ENCODE data around the gene COL23A1.

COL23A1 gene

DNA sequence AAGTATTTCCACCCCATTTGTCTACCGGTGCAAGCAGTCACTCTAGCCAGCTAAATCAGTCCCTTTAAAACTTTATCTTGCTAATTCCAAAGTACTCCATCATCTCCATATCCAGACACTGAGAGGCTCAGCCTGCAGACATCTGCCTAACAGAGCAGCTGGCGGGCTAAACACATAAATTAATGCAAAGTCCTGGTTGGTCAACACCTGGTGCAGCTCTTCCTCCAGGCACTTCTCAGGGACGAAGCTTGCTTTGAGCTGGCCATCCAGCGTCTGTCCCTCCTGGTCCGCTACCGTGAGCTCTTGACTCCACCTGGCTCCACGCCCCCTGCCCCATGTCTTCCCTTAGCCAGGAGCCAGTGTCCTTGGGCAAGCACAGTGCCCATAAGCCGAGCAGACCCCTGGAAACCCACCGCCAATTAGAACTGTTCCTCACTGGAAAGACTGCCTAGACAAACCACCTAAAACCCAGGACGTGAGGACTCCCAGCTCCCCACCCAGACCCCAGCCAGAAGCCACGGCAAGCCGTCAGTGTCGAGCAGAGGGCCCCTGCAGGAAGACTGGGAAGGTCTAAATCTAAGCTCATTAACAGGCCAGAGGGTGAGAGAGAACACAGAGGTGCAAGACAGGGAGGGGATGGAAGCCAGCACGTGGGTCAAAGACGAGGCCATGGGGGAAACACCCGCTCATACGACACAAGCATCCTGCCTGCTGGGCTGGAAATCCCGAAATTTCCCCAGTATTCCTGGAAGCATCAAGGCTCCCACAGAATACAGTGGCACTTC lies 120.0 kb downstream of the COL23A1 start:
- DNase-seq, result no peak

DNA sequence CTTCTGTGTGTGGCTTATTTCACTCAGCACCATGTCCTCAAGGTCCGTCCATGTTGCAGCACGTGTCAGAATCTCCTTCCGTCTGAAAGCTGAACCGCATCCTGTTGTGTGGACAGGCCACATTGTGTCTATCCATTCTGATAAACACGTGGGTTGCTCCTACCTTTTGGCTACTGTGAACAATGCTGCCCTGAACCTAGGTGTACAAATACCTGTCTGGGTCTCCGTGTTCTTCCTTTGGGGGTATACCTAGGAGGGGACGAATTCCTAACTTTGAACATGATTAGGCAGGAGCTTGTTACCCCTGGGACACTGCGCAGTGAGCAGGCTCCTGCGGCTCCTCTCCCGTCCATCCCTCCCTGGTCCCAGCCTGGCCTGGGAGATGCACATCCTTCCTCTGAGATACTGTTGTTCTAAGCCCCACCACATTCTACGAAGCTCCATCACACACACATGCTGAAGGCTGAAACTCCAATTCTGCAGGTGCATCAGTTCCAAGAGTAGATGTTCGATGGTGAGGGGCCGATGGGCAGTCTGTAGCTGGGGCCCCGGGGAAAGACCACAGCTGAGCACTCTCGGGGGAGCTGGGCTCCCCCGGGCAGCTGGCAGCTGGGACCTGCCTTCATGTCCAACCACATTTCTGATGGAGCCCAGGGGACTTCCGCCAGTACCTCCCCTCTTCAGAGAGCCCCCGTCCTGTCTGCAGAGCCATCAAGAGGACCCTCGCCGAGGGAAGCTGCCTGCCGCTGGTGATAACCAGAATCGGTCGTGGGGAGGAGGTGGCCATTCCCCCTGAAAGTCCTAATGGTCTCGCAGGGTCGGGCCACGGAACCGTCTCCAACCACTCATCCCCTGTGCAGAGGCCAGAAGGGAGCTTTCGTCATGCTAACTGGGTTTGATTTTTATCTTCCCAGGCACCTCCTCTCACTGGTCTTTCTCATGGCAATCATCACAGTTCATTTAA lies 120.9 kb downstream of the COL23A1 start:
- DNase-seq, result no peak

DNA sequence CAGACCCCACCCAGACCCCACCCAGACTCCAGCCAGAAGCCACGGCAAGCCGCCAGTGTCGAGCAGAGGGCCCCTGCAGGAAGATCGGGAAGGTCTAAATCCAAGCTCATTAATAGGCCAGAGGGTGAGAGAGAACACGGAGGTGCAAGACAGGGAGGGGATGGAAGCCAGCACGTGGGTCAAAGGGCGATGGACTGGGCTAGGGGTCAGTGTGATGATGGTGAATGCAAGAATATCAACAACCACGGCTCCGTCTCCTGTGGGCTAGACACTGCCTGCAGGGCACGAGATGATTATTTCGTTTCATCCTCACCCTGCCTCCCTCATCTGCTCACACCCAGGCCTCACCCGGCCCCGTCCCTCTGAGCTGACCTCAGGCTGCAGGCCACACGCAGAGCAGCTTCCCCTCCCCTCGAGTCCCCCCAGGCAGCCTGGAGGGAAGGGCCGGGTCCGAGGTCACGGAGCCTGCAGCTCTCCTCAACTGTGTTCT lies 122.0 kb downstream of the COL23A1 start:
- DNase-seq, result no peak

DNA sequence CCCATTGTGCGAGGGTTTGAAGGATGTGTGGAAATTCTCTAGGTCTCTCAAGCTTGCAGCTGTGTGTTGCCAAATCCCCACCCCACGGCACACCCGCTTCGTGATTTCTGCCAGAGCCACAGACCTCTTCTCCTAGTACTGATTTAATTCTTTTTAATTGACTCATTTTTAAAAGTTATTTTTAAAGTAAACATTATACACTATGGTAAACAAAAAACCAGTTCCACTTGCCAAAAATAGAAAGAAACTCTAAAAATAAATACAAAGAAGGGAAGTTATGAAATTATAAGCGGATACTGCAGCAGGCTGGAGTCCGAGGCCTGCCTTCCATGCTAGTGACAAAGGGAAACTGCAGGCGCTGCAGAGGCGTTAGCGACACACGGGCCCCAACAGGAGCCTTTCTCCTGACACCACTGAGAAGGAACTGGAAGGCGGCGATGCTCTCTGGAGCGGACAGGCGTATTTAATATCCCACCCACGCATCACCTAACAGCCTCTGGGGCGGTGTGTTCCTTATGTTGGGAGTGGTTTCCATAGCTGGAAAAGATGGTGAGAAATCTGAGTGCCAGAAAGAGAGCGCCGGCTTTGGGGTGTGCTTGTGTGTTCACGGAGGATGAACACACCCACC lies 122.5 kb downstream of the COL23A1 start:
- no peak for DNase-seq

DNA sequence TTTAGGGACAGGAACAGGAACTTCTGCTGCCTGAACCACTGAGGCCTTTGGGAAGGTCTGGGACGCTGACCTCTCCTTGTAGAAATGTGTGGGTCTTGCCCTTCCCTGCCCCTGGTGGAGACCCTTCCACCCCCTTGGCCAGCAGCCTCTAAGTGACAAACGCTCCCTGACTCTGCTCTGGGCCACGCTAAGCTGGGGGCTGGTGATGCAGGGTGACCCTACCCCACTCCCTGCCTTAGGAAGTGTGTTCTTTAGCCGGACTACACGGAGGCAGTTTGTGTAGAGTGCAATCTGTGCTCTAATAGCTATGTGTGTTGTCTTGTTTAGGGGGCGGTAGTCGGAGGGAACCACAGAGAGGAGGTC lies 123.0 kb downstream of the COL23A1 start:
- no peak for DNase-seq

DNA sequence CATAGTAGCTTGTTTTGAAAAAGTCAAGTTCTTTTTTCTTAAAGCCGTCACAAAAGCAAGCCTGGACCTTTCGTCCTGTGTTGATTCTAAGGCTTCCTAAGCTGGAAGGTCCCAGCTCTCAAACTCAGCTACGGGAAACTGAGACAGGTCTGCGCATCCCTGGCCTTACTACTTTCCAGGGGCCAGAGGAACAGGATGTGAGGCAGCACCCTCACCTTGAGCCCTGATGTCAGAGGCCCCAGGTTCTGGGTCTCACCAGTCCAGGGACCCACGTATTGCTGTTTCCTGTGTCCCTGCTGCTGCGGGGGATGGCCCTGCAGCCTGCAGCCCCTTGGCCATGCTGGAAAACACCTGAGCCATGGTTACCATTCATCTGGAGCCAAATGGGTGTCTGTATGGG lies 123.9 kb downstream of the COL23A1 start:
- DNase-seq, result no peak

DNA sequence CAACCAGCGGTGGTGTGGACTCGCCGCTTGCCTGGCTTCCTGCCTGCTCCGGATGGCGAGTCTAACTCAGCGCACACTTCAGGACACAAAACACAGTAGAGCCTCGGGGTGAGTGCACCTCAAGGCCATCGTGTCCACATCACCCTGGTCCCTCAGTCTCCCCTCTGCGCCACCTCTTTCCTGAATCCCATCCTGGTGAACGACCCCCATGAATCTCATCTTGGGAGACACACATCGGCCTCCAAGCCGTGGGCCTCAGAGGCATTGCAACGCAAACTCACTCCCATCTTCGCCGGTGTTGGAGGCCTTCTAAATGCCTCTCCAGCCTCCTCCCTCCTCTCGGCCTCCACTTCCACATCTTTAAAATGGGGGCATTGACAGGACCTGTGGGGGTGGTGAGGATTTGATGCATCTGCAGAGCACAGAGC lies 124.3 kb downstream of the COL23A1 start:
- DNase-seq, result no peak

DNA sequence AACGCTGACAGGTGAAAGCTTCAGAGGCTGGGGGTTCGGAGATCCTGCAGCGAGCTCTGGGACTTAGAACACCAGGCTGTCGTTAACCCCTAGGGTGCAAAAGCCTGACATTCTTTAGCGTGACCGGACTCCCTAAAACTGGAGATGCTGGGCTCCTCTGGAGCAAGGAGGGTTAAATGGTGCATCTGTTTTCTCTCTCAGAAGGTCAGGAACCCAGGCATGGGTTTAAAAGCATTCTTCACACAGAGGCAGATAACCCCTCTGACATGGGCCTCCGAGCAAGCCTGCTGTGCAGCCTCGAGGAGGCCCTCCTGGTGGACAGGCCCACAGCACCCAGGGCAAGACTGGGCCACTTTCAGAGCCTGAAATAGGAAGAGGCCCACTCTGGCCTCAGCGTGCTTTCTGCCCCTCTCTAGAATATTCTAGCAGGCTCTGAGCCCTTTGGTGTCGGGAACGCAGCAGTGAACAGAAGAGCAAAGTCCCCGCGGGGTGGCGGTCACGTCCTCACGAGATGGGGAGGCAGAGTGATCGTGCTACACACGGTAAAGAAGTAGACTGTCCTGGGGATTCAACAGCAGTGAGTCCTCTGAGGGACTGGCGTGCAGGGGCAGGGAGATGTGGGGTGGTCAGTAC lies 124.8 kb downstream of the COL23A1 start:
- DNase-seq, result no peak

DNA sequence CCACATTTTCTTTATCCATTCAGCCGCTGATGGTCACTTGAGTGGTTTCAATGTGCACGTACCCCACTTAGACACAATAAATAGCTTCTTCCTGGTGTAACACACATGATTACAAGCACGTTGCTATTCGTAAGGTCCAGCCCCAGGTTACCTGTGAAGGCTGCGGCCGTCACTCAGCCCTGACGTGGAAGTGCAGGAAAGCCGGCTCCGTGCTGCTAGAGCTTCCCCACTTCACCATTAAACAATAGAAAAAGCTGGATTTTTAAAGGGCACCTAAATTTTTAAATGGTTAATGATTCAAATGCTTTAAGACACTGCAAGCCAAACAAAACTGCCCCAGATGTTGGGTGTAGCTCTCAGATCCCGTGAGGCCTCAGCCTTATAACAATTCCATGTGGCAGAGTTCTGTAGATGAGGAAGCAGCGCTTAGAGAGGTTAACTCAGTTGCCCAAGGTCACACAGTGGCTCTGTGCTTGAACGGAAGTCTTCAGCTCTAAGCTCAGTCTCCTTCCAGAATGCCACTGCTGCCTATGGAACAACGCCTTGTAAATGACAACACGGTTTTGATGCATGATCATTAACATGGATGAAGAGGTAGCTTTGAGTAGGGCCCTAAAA lies 125.7 kb downstream of the COL23A1 start:
- DNase-seq, result no peak

DNA sequence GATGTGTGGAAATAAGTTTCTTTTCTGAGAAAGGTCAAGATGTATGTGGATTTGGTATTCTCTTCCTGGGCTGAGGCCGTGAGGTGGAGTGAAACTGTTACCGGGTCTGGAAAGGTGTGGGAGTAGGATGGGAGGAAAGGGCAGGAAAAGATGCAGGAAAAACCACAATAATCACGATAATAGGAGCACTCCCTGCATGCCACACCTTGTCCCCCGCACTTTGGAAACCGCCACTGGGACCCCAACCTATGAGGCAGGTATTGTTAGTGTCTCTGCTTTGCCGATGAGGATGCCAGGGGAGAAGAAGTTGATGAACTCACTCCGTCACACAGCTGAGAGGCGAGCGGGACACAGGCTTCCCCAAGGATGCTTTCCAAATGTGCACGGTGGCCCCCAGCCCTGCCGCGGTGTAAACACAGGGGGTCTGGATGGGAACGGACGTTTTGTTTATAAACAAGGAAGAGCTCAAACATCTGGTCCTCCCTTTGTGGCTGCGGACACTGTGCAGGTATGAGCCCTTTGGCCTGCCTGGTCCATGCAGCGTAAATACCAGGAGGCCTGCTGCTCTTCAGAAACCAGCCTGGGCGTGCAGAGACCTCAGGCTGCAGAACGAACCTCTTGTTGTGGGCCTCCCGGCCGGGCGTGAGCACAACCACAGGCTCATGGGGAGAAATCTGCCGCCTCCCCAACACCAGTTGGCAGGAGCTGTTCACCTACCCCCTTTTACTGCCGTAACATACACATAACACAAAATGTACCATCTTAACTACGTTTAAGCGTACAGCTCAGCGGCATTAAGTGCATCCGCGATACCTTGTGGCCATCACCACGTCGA lies 126.7 kb downstream of the COL23A1 start:
- no peak for DNase-seq

DNA sequence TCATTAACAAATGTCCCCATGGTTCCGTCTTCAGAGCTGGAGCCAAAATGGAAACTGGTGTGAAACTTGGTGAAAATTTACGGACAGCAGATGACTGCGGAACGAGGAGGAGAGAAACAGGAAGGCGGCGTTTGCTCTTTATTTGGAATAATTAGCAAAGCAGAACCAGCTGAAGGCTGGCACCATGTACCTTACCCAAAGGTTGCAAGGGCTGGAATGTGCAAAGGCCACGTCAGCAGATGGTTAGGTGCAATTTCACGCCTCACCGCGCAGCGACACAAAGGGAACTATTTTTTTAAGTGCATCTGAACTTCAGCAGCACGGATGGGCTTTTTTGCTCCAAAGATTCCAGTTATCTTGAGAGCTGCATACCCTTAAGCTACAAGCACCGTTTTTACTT lies 127.4 kb downstream of the COL23A1 start:
- no peak for DNase-seq

DNA sequence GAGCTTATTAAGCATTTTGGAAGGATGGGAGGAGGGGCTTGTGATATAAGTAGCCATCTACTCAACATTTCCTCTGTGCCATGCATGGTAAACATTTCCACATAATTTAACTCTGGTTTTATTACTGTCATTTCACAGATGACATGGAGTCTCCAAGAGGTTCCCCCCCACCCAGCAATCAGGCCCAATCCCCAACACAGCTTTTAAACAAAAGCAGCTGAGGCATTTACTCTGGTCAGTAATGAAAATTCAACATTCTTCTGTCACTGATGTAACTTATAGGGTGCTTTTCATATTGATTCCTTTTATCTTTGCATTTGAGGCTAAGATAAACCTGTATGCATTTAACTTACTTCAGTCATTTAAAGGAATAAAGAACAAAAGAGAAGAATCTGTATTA lies 128.1 kb downstream of the COL23A1 start:
- no peak for DNase-seq

DNA sequence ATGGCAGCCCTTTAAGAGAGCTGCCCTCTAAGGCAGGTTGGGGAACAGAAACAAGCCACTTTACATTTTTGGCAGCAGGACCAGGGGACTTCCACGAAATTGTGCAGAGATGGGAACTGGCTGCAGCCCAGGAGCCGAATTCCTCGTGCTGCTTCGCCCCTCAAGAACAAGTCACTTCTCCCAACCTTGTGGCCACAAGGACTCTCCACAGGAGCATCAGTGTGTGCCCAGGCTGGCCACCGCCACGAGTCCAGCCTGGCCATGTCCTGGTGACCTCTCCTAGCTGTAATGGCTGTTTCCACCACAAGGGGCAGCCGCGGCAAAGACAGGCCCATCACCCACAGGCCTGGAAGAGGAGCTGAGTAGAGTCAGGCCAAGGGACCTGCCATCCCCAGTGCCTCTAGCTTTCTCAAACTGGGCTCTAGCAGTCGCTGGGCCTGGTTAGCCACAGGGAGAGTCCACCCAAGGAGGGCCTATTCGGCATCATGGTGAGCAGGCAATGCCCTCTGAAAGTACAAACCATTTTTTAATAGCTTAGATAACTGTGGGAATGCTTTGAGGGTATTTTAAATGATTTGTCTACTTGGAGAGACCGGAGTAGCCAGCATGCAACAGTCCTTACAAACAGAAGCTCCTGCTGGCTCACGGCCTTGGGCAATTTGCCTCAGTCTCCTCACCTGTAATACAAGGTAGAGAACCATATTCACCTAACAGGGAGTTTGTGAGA lies 129.0 kb downstream of the COL23A1 start:
- peak; percentile 6 for DNase-seq

DNA sequence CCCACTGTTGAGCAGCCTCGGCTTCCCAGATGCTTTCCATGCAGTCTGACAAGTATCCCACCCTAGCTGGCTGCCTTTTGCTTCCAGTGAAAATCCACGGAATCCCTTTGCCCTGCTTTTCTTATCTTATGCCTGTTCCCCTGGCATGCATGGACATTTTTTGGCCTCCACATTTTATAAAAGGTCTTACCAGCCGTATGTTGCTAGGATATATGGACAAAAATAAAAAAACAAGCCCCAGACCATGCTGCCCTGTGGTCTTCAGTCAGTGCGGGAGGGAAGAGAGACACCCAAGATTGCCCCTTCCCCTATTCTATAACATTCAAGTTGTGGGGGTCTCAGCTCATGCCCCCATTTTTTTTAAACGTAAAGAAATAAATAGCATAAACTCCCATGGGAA lies 129.6 kb downstream of the COL23A1 start:
- DNase-seq, result no peak

DNA sequence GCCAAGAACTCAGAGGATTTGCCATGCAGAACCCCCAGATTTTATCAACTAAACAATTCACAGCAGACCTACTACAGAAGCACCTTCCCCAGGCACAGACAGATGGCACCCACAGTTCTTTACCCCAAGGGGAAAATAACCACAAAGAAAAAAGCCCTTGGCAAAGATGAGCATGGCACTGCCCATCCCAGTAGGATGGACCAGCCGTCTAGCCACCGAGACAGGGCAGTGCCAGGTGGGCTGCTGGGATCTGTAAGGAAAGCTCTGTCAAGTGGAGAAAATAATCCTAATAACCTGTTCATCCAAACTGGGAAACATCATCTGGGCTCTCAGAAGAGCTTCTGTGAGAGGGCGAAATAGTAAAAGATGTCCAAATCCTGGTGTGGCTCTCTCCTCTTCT lies 130.0 kb downstream of the COL23A1 start:
- no peak for DNase-seq

DNA sequence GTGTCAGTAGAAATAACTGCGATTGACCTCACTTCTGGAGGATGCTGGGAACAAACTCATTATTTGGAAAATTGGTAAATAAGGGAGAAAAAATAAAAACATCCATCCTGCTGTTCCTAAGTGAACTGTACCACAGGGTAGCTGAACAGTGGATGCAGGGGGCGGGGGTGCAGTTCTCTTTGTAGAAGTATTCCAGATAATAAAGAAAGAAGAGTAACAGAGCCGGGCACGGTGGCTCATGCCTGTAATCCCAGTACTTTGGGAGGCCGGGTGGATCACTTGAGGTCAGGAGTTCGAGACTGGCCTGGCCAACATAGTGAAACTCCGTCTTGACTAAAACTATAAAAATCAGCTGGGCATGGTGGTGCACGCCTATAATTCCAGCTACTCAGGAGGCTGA lies 132.1 kb downstream of the COL23A1 start:
- DNase-seq, result no peak

DNA sequence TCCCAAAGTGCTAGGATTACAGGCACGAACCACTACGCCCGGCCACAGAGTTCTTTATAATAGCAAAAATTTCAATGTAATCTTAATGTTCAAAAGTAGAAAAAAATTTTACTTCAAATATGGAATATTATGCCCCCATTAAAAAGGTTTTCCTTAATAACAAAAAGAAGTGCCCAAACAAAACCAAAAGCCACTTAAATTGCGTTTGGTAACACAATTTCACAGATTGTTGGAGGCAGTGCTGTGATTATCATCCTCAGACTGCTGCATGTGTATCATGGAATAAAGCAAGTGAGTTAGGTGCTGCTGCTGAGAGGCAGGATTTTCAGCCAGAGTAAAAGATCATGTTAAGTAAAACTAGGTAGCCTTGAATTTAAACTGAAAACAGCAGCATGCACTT lies 132.7 kb downstream of the COL23A1 start:
- no peak for DNase-seq

DNA sequence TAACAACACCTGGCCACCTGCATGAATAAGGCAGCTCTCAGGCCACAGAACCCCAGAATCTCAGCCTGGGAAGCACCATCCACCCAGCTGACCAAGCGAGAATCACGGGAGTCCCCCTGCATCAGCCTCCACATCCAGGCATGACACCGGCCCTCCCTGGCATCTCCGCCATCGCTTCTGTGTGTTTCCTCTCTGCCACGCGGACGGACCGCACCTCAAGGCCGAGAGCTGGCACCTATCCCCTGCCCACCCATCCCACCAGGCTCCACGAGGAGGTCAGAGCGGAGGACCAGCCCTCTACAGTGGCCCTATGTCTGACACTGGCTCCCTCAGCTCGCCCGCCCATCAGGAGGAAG lies 134.7 kb downstream of the COL23A1 start:
- DNase-seq, result no peak

DNA sequence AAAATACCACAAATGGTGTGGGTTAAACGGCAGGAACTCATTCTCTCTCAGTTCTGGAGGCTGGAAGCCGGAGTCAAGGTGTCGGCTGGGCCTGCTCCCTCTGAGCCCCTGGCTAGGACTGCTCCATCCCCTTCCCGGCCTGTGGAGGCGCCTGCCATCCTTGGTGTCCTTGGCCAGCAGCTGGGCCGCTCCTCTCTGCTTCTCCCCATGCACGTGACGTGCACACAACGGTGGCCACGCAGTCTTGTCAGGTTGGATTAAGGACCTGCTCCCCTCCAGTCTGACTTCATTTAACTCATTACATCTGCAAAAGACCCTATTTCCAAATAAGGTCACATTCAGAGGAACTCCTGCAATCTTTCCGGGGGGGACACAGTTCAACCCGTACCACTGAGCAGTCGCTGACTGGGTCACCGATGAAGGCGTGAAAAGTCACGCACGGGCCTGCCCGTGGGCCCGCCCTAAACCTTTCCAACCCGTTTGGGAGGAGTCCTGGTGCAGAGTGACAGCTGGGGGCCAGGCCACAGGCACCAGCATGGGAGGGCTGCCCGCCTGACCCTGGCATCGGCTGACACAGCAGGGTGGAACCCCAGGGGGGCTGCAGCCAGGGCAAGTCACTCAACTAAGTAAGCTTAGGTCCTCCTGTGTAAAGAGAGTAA lies 135.2 kb downstream of the COL23A1 start:
- no peak for DNase-seq

DNA sequence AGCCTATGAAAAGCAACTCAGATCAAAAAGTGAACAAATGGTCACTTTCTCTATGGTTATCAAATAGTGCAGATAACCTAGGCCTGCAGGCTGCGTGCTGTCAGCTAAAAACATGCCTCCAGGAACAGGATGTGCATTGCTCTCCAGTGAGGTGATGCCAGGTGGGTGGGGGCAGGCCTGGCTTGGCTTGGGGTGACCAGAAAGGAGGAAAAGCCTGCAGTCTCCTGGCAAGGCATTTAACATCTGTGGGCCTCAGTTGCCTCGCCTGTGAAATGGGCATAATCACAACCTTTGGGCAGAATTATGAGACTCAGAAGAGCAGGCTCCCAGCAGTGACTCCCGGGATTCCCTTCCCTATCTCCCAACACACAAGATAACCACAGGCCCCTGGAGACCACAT lies 135.9 kb downstream of the COL23A1 start:
- no peak for DNase-seq
